ENCODE data around the gene KRTAP29-1.
"Not testable (repeated sequence)": the region's sequence is repeated elsewhere in the genome, so short reads cannot be mapped to it uniquely, and the experiment has no call there.

KRTAP29-1 gene

GRCh38 chr17:41264599-41264998, 38.1 kb downstream of the KRTAP29-1 start:
- TF ChIP-seq, protein P1, sequence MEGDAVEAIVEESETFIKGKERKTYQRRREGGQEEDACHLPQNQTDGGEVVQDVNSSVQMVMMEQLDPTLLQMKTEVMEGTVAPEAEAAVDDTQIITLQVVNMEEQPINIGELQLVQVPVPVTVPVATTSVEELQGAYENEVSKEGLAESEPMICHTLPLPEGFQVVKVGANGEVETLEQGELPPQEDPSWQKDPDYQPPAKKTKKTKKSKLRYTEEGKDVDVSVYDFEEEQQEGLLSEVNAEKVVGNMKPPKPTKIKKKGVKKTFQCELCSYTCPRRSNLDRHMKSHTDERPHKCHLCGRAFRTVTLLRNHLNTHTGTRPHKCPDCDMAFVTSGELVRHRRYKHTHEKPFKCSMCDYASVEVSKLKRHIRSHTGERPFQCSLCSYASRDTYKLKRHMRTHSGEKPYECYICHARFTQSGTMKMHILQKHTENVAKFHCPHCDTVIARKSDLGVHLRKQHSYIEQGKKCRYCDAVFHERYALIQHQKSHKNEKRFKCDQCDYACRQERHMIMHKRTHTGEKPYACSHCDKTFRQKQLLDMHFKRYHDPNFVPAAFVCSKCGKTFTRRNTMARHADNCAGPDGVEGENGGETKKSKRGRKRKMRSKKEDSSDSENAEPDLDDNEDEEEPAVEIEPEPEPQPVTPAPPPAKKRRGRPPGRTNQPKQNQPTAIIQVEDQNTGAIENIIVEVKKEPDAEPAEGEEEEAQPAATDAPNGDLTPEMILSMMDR (IDR thresholded peaks at IDR 0.05) = no peak
- no peak for TF ChIP-seq ZFX (IDR thresholded peaks at IDR 0.05; ENCODE audit: borderline replicate concordance)
- no peak overlapping the region for H3K27ac ChIP-seq

GRCh38 chr17:41263212-41263611, 39.4 kb downstream of the KRTAP29-1 start:
- TF ChIP-seq, protein P1 (IDR thresholded peaks at IDR 0.05) = no peak
- no peak for TF ChIP-seq ZFX (IDR thresholded peaks at IDR 0.05; ENCODE audit: borderline replicate concordance)
- no peak overlapping the region for H3K27ac ChIP-seq

- TF ChIP-seq, protein P1 (IDR thresholded peaks at IDR 0.05) = no peak
- TF ChIP-seq ZFX (IDR thresholded peaks at IDR 0.05; ENCODE audit: borderline replicate concordance) = no peak
Observed at GRCh38 chr17:41258406-41258805, 44.2 kb downstream of the KRTAP29-1 start.

GRCh38 chr17:41256291-41256685, 46.4 kb downstream of the KRTAP29-1 start:
- TF ChIP-seq, protein P1 (IDR thresholded peaks at IDR 0.05) = no peak
- TF ChIP-seq ZFX (IDR thresholded peaks at IDR 0.05; ENCODE audit: borderline replicate concordance) = no peak
- H3K27ac ChIP-seq = no peak overlapping the region

More at GRCh38 chr17:41258406-41258805, 44.2 kb downstream of the KRTAP29-1 start:
- H3K27ac ChIP-seq = no peak overlapping the region

GRCh38 chr17:41255381-41256290, 47.0 kb downstream of the KRTAP29-1 start, which contains the start of gene KRTAP9-9:
Gene KRTAP9-9 (plus strand): TSS chr17:41255384.
- not testable (repeated sequence) for H3K27ac ChIP-seq

DNA sequence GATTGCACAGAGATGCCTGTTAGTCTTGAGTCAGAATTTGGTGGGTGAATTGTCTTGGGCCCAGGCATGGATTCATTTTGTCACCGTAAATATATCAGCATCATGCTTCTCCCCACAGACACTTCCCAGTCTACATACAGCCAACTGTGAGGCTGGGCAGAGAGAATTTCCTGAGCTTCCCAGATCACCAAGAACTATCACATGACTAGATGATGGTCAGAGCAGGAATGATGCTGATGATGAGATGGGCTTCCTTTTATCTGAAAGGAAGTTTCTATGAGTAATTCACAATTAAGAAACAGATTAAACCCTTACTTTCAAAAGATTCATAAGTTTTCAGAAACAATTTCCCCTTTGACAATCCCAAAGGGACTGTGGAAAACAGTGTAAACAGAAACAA, 47.8 kb downstream of the KRTAP29-1 start:
- TF ChIP-seq ZFX (IDR thresholded peaks at IDR 0.05; ENCODE audit: borderline replicate concordance) = no peak
- TF ChIP-seq, protein P1 (IDR thresholded peaks at IDR 0.05) = no peak

More for the DNA sequence above, 47.8 kb downstream of the KRTAP29-1 start:
- H3K27ac ChIP-seq = no peak overlapping the region
